GM18861 (cell line): Measurements from ENCODE around the gene COL18A1.

Experiments
- ATAC-seq: cut with Tn5 transposase; IDR thresholded peaks from one replicate; pipeline ENCODE4 v1.9.1; 2021; ENCODE audit not compliant: unreplicated experiment

COL18A1 gene

DNA sequence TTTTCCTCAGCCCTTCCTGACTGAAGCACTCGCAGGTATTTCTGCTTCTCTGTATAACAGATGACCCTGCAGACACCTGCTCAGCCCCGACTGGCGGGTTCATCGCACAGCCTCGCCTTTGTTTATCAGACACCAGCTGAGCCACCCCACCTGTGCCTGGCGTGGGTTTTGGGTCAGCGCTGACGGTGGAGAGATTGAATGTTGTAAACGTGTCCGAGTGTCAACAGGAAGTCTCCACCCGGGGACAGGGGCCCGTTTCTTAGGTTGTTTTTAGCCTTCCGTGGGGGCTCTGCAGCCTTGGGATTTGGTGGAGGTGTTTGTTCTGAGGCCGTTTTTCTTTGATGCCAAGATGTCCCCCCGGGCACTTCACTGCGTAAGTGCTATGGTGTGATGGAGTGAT is 60.1 kb downstream of the COL18A1 start:
- ATAC-seq = no peak

DNA sequence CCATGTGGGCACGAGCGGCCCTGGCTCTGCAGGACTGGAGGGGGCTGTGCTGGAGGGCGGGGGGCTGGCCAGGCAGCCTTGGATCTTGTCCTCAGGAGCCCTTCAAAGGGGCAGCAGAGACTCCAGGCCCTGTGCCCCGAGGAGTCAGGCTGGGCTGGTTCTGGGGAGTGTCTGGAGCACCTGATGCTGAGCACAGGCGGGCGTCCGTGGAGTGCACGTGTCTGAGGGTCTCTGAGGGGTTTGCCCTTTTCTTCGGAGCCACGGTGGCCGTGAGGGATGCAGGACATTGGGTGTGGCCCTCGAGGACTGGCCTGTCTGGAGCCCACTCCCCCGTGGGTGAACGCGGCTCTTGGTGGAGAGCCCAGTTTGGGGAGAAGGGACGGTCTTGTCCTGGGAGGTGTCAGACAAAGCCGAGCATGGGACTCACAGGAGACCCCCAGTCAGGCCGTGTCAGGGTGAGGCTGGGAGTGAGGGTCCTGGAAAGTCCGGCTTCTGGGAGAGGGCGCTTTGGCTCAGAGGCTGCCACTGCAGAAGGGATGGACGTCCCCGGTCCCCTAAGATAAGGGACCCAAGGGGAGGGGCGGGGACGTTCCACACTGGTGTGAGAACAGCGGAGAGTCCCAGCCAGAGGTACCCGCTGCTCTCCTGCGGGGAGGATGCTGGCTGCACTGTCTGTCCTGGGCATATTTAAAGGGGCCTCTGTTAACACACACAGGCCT is 60.8 kb downstream of the COL18A1 start:
- ATAC-seq = no peak

DNA sequence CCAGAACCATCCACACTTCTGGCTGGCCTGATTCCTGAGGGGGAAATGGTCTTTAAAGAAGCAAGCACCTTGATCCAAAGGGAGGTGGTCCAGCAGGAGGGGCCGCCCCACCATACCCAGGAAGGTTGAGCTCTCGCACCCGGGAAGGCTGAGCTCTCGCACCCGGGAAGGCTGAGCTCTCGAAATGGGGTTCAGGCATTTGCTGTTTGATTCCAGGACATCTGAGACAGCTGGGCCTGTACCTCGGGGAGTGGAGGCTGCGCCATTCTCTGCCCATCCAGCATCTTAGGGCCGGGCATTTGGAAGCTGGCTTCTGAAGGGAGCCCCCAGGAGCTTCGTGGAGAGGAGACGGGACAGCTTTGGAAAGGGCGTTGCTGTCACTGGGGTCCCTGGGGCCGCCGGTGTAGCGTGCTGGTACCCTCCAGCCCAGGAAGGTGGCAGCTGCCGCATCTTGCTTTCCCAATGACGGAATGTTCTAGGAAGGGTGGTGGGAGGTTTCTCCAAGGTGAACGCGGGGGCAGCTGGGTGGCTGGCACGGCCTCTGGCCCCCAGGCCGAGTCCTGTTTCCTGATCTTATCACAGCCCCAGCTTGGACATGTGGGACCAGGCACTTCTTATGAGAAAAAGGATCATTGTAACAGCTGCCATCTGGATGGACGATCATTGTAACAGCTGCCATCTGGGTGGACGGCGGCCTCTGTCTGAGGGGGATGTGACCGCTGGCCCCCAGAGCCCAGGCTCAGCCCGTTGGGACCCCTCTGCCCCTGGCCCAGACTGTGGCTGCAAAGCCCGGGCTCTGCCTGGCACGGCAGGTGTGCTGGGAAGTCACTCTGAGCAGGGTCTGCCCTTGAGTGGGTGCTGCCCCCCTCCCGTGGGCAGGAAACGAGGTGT is 61.6 kb downstream of the COL18A1 start:
- ATAC-seq = no peak

- no peak for ATAC-seq
Observed at GRCh38 chr21:45467221-45467779, 62.3 kb downstream of the COL18A1 start.

GRCh38 chr21:45468051-45468970 is 63.3 kb downstream of the COL18A1 start:
- ATAC-seq = no peak

DNA sequence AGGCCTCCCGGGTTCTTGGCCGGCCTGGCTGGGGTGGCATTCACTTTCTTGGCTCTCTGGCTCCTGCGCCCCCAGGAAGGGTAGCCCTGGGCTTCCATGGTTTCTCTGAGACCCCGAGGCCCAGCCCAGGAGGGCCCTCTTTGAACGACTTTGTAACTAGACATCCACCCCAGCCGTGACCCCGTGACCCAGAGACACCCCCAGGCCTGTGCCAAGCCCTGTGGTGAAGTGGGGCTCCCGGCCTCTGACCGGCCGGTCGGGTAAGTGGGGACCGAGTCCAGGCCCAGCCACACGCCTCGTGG is 64.0 kb downstream of the COL18A1 start:
- ATAC-seq = no peak

DNA sequence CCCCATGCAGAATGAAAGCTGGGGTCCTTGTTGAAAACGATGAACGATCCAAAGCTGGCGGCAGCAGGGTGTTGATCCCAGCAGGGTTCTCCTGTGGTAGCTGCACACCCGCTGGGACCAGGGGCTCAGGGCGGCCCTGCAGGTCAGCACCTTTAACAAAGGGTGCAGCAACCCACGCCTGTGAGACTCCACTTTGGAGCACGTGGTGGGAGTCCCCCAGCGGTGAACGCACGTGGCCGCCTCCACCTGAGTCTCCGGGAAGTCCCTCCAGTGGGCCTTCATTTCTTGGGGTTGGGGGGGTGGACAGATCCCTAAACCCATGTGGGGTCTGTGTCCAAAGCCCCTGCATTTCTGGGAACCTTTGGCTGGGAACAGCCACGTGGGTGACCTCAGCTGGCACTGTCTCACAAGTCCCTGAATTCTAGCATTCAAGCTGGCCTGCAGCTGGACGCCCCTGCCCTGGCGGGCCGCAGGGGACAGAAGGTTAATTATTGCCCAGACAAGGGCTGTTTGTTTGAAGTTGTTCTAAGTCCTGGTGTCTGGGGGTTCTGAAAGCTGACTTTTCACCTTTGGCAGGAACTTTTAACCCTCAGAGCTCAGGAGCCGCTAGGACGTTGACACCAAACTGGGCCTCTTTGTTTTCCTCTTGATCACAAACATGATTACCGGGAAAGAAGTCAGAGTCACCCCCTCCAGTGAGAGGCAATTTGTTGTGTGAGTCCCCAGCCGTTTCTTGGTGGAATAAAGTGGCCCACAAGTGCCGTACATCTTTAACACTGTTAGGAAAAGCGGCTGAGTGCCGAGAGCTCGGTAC is 64.5 kb downstream of the COL18A1 start:
- ATAC-seq = no peak

- no peak for ATAC-seq
Observed at GRCh38 chr21:45470087-45470515, 65.1 kb downstream of the COL18A1 start.

DNA sequence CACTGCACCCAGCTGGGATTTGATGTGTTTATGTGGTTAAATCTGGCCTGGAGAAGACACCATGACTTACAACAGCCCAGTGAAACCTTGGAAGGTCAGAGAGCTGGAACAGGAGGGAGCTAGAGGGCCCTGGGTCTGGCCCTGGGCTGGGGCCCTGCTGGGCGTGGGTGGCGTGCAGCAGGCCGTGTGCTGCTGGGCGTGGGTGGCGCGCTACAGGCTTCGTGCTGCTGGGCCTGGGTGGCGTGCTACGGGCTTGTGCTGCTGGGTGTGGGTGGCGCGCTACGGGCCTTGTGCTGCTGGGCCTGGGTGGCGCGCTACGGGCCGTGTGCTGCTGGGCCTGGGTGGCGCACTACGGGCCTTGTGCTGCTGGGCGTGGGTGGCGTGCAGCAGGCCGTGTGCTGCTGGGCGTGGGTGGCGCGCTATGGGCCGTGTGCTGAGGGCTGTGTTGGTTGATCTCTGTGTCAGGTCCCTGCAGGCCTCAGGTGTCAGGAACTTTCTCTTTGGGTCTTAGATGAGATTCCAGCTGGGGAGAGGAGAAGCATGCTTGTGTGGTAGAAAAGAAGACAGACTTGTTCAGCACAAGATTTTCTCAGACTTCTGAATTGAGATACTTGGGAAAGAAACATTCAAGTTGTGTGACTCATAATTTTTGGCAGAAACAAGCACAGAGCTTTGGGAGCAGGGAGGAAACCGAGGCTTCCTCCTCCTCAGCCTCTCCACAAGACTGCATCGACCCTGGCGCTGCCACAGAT is 66.0 kb downstream of the COL18A1 start:
- no peak for ATAC-seq

GRCh38 chr21:45471525-45472221 is 66.7 kb downstream of the COL18A1 start:
- ATAC-seq = no peak

DNA sequence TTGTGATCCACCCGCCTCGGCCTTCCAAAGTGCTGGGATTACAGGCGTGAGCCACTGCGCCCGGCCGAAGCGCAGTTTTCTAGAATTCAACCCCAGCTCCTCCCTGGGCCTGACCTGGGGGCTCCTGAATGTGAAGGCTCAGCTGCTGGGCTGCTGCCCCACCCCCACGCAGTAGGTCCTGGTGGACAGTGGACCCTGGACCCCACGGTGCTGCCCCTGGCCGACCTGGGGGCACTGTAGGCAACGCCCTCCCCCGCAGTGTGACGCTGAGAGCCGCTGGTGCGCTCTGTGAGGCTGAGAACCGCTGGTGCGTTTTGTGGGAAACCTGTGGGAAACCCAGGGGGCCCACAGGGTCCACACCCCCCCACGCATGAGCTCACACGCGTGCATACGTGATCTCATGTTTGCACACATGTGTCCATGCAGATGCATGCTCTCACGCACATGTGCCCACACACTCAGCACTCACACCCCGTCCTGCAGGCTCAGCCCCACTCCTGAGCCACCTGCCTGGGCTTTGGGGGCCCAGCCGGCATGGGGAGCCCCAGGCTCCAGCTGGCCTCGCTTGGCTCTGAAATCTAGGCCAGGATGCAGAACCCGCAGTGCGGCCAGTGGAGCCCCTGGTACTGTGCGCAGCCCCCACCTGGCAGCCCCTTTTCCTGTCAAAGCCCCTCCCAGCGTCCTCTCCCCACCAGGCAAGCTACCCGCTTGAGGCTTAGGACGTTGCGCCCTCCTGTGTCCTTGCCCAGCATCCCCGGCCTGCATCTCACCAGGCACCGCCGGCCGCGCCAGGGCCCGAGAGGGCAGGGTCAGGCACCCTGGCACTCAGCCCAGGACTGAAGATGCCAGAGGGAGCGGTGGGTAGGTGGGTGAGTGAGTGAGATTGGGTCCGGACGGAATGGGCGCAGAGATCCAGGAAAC is 67.7 kb downstream of the COL18A1 start:
- ATAC-seq = no peak

- ATAC-seq = no peak
Observed at GRCh38 chr21:45473496-45474322, 68.7 kb downstream of the COL18A1 start.

GRCh38 chr21:45474323-45474950 is 69.5 kb downstream of the COL18A1 start:
- no peak for ATAC-seq

- no peak for ATAC-seq
Observed at GRCh38 chr21:45475004-45475685, 70.2 kb downstream of the COL18A1 start.

DNA sequence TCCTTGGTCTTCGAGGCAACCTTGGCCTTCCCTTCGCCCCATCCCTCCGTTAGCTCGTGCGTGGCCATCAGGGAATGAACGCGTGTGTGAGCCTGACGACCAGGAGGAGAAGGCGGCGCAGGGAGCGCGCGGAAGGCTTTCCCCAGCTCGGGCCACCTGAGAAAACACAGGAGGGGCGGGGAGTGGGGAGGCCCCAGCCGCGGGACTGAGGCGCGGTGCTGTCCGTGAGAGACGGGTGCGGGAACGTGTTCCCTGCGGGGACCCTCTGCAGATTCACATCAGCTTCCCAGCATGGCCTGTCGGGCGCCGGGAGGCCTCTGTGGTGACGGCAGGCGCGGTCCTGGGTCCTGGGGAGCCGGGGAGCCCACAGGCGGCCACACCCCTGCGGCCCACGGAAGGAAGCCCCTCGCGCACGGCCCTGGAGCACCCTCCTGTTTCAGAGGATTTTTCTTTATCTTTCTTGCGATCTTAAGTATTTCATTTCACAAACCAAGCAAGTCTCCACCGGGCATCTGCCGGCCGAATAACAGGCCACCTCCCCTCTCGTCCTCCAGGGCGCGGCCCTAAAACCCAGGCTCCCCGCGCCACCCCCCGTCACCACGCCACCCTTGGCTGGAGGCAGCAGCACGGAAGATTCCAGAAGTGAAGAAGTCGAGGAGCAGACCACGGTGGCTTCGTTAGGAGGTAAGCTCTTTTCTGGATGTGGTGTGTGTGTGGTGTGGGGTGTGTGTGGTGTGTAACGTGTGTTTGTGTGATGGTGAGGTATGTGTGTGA is 71.0 kb downstream of the COL18A1 start:
- no peak for ATAC-seq
